DND-41 (cell line): ENCODE measurements around the gene POLR2J.
"Not testable (repeated sequence)": the region's sequence is repeated elsewhere in the genome, so short reads cannot be mapped to it uniquely, and the experiment has no call there.

ENCODE experiments used
- EZH2 ChIP-seq: IDR thresholded peaks from 3 replicates; pipeline ENCODE4 v1.6.1; 2012; ENCODE audit warnings: borderline replicate concordance, low read depth, mild to moderate bottlenecking, moderate library complexity, low read length, inconsistent platforms; ENCODE audit not compliant: severe bottlenecking
- TF ChIP-seq, protein P1 (sequence below): IDR thresholded peaks from 2 replicates; pipeline ENCODE4 v1.5.1; 2012; ENCODE audit warnings: borderline replicate concordance, low read length, moderate library complexity, mild to moderate bottlenecking; ENCODE audit not compliant: poor library complexity, severe bottlenecking; ENCODE audit errors: extremely low read depth

DNA sequence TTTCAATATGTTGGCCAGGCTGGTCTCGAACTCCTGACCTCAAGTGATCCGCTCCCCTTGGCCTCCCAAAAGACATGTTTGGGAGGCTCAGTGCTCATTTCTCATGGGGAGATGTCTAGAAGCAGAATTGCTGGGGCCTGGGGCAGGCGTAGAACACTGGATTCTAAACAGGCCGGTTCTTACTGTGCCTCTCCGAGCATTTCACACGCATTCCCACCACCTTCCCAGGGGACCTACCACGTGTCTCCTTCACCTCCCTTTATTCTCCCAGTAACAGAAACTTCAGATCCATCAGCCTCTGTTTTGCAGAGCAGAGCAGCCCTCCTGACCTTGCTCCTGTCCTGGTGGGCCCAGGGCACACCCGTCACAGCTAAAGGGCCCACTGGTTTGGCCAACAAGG, 48.5 kb upstream of the POLR2J start:
- TF ChIP-seq, protein P1, sequence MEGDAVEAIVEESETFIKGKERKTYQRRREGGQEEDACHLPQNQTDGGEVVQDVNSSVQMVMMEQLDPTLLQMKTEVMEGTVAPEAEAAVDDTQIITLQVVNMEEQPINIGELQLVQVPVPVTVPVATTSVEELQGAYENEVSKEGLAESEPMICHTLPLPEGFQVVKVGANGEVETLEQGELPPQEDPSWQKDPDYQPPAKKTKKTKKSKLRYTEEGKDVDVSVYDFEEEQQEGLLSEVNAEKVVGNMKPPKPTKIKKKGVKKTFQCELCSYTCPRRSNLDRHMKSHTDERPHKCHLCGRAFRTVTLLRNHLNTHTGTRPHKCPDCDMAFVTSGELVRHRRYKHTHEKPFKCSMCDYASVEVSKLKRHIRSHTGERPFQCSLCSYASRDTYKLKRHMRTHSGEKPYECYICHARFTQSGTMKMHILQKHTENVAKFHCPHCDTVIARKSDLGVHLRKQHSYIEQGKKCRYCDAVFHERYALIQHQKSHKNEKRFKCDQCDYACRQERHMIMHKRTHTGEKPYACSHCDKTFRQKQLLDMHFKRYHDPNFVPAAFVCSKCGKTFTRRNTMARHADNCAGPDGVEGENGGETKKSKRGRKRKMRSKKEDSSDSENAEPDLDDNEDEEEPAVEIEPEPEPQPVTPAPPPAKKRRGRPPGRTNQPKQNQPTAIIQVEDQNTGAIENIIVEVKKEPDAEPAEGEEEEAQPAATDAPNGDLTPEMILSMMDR, result not testable (repeated sequence)
- not testable (repeated sequence) for TF ChIP-seq EZH2
